Trophoblast cell (in vitro differentiated cells and primary cell): ENCODE data around the gene ZNF784.

ENCODE experiments used
- DNase-seq, 2 donors: peaks; one replicate each; pipeline ENCODE4 v3.0.0-alpha.2; 2016
- H2AFZ ChIP-seq: 2 replicates; pipeline ENCODE4 v1.6.1; 2013; ENCODE audit warnings: low read length, moderate library complexity, mild to moderate bottlenecking; ENCODE audit not compliant: insufficient read depth, poor library complexity
- H2AK5ac ChIP-seq: 2 replicates; pipeline ENCODE4 v1.6.1; 2013; ENCODE audit warnings: mild to moderate bottlenecking, low read length
- H2BK120ac ChIP-seq: 2 replicates; pipeline ENCODE4 v1.6.1; 2013; ENCODE audit warnings: low read length, mild to moderate bottlenecking, moderate library complexity; ENCODE audit not compliant: insufficient read depth, poor library complexity
- H2BK12ac ChIP-seq: 2 replicates; pipeline ENCODE4 v1.6.1; 2013; ENCODE audit warnings: mild to moderate bottlenecking, low read length, moderate library complexity
- H2BK5ac ChIP-seq: 2 replicates; pipeline ENCODE4 v1.6.1; 2013; ENCODE audit warnings: low read length, low read depth, moderate library complexity, mild to moderate bottlenecking; ENCODE audit not compliant: poor library complexity
- H3K14ac ChIP-seq: 2 replicates; pipeline ENCODE4 v1.6.1; 2013; ENCODE audit warnings: mild to moderate bottlenecking, low read length
- H3K18ac ChIP-seq: 2 replicates; pipeline ENCODE4 v1.6.1; 2013; ENCODE audit warnings: mild to moderate bottlenecking, low read length
- H3K23ac ChIP-seq: 2 replicates; pipeline ENCODE4 v1.6.1; 2013; ENCODE audit warnings: low read length
- H3K27ac ChIP-seq: 2 replicates; pipeline ENCODE4 v1.5.1; 2013; ENCODE audit warnings: low read depth, mild to moderate bottlenecking, inconsistent platforms, low read length, moderate library complexity
- H3K27me3 ChIP-seq: 2 replicates; pipeline ENCODE4 v1.6.1; 2013; ENCODE audit warnings: inconsistent platforms, mild to moderate bottlenecking, low read length, moderate library complexity; ENCODE audit not compliant: insufficient read depth
- H3K36me3 ChIP-seq, 2 experiments: 1 replicate in 1 of 2; 2 replicates in 1 of 2; pipeline ENCODE4 v1.6.1; 2013; ENCODE audit warnings: low read length in 2 of 2, mild to moderate bottlenecking in 2 of 2, moderate library complexity in 1 of 2; ENCODE audit not compliant: insufficient read depth in 2 of 2, control insufficient read depth in 1 of 2
- H3K4ac ChIP-seq: 2 replicates; pipeline ENCODE4 v1.6.1; 2013; ENCODE audit warnings: low read depth, mild to moderate bottlenecking, low read length, moderate library complexity
- H3K4me1 ChIP-seq, 2 experiments: 1 replicate in 1 of 2; 2 replicates in 1 of 2; pipeline ENCODE4 v1.6.1; 2013; ENCODE audit warnings: low read length in 2 of 2, mild to moderate bottlenecking in 2 of 2, moderate library complexity in 1 of 2; ENCODE audit not compliant: insufficient read depth in 2 of 2, control insufficient read depth in 1 of 2
- H3K4me2 ChIP-seq: 2 replicates; pipeline ENCODE4 v1.6.1; 2013; ENCODE audit warnings: inconsistent platforms, mild to moderate bottlenecking, low read length, moderate library complexity
- H3K4me3 ChIP-seq: 2 replicates; pipeline ENCODE4 v1.5.1; 2013; ENCODE audit warnings: mild to moderate bottlenecking, low read depth, low read length, inconsistent platforms
- H3K79me1 ChIP-seq: one replicate; pipeline ENCODE4 v1.6.1; 2013; ENCODE audit warnings: low read length
- H3K79me2 ChIP-seq: 2 replicates; pipeline ENCODE4 v1.6.1; 2013; ENCODE audit warnings: low read length, mild to moderate bottlenecking; ENCODE audit not compliant: control insufficient read depth, insufficient read depth, poor library complexity
- H3K9ac ChIP-seq: 2 replicates; pipeline ENCODE4 v1.6.1; 2013; ENCODE audit warnings: mild to moderate bottlenecking, low read length
- H3K9me3 ChIP-seq: 2 replicates; pipeline ENCODE4 v1.6.1; 2013; ENCODE audit warnings: low read depth, mild to moderate bottlenecking, control low read depth, inconsistent platforms, low read length; ENCODE audit not compliant: insufficient read depth
- H4K12ac ChIP-seq: 2 replicates; pipeline ENCODE4 v1.6.1; 2013; ENCODE audit warnings: low read depth, mild to moderate bottlenecking, low read length, moderate library complexity
- H4K8ac ChIP-seq: 2 replicates; pipeline ENCODE4 v1.6.1; 2013; ENCODE audit warnings: low read depth, mild to moderate bottlenecking, low read length, moderate library complexity
- H4K91ac ChIP-seq: one replicate; pipeline ENCODE4 v1.6.1; 2013; ENCODE audit warnings: low read depth, mild to moderate bottlenecking, low read length, moderate library complexity
- WGBS: extraction: QIAGEN DNeasy Blood & Tissue Kit; methylation state at CpG from one replicate; pipeline ENCODE4 v1.1.7; 2013; ENCODE audit warnings: missing lambda C conversion rate; ENCODE audit not compliant: insufficient read length, insufficient coverage; ENCODE audit errors: extremely low coverage; 5-methylcytosine and 5-hydroxymethylcytosine counted together

Gene ZNF784

DNA sequence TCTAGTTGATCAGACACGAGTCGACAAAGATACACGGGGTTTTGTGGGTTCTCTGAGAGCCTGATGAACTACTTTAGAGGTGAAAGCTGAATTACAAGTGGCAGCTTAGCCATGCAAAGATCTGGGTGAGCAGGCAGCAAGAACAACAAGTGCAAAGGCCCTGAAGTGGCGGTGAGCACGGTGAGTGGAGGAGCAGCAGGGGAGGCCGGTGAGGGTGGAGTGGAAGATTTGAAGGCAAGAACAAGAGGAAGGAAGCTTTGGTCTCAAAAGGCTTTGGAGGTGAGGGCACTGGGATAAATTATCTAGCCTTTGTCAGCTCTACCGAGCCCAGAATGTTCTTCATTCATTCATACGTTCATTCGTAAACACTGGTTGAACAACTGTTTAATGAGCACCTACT is 17.5 kb downstream of the ZNF784 start:
- Histone ChIP-seq H3K18ac (no peak overlapping the region), H3K14ac (no peak overlapping the region), H3K9me3 (no peaks in the 10 kb centered on the region), H3K27me3 (no peaks in the 10 kb centered on the region), H3K4ac (no peak overlapping the region), H3K79me2 (peaks cover 5% of the 10 kb centered on the region), H4K91ac (no peak overlapping the region), H3K79me1 (peaks cover 13% of the 10 kb centered on the region), H3K36me3 (peaks cover 7 to 15% of the 10 kb centered on the region in 2 experiments), H3K23ac (no peak overlapping the region), H3K4me1 (peaks cover 5 to 9% of the 10 kb centered on the region in 2 experiments), H3K9ac (no peak overlapping the region), H2BK120ac (no peak overlapping the region), H3K27ac (no peak overlapping the region), H4K8ac (no peak overlapping the region), H2AK5ac (no peak overlapping the region), H3K4me2 (peak overlapping the region; percentile 87), H4K12ac (no peak overlapping the region), H3K4me3 (no peak overlapping the region), H2AFZ (no peak overlapping the region), H2BK12ac (no peak overlapping the region), H2BK5ac (no peak overlapping the region)
- DNase-seq = no peak
- no CpG with 5 or more reads among the region's 9 CpGs for WGBS

DNA sequence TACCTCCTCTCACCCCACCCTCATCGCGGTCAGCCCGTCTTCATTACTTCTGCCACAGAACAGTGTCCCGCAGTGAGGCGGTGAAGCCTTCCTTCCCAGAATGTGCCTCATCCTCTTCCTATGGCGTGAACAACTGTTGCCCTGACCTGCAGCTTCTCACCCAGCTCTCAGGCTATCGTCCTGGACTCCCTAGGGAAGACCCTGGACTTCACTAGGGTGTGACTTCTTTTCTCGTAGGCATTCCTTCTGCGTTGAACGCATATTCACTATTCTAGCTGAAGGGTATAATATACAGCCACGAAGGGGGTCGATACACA is 17.9 kb downstream of the ZNF784 start:
- Histone ChIP-seq H3K27me3 (no peaks in the 10 kb centered on the region), H4K12ac (no peak overlapping the region), H3K27ac (peak overlapping the region; percentile 21), H3K4ac (no peak overlapping the region), H2BK5ac (no peak overlapping the region), H3K14ac (no peak overlapping the region), H3K4me2 (peak overlapping the region; percentile 87), H4K8ac (no peak overlapping the region), H4K91ac (no peak overlapping the region), H3K79me1 (peaks cover 13% of the 10 kb centered on the region), H3K36me3 (peaks cover 7 to 12% of the 10 kb centered on the region in 2 experiments), H2BK120ac (no peak overlapping the region), H3K23ac (no peak overlapping the region), H2AFZ (no peak overlapping the region), H2AK5ac (no peak overlapping the region), H3K4me1 (peaks cover 7 to 9% of the 10 kb centered on the region in 2 experiments), H3K9ac (peak overlapping the region; percentile 81), H3K18ac (peak overlapping the region; percentile 26), H3K4me3 (peak overlapping the region; percentile 54), H2BK12ac (no peak overlapping the region), H3K79me2 (peaks cover 5% of the 10 kb centered on the region), H3K9me3 (no peaks in the 10 kb centered on the region)
- no peak for DNase-seq
- WGBS = no CpG with 5 or more reads among the region's 12 CpGs

DNA sequence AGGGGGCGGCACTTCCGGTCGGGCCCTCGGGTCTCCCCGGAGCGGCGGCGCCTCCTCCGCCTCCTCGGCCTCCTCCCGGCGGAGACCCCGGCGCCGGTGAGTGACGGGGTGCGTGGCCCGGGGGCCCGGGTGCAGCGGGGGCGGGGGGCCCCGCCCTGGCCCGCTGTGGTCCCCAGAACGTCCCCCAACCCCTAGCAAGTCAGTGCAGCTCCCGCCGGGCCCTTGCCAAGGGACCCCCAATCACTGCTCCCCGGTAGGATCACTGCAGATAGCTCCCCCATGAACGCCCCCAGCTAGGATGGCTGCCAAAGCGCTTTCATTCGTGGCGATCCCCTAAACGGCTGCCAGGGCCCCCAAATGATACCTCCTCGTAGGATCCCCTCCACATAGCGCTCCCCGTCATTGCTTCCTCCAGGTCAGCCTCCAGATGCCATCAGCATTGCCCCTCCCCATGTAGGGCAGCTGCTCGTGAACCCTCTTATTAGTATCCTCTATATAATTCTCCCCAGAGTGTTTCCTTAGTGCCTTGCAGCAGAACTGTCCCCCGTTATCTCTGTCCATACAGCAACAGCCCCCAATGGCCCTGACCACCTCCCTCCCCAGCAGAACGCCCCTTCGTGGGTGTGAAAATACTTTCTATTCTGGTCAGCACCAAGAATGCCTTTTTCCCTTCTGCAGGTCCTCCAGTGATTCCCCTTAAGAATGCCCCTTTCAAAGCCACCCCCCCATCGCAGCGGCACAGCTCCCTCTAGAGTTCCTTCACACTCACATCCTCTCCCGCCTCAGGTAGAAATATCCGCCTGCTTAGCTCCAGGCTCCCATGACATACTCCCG is 18.5 kb downstream of the ZNF784 start, which contains the start of gene ZNF865:
Gene ZNF865 (plus strand): TSS at position 11 of the 834 bp plus-strand sequence. CDS start 7,972 bp downstream, outside the sequence.
- peak within 1 kb of the TSS; percentile 76 for H2AFZ ChIP-seq
- peak within 1 kb of the TSS; percentile 90 for H3K18ac ChIP-seq
- peak within 1 kb of the TSS; percentile 64 for H2BK120ac ChIP-seq
- H4K91ac ChIP-seq = peak within 1 kb of the TSS; percentile 93
- H3K36me3 ChIP-seq = peaks cover 7 to 11% of the 10 kb centered on the region in 2 experiments
- no peaks in the 10 kb centered on the region for H3K9me3 ChIP-seq
- H4K12ac ChIP-seq = peak within 1 kb of the TSS; percentile 91
- peak within 1 kb of the TSS; percentile 87 for H3K4me2 ChIP-seq
- no peak within 1 kb of the TSS for H2BK12ac ChIP-seq
- peak within 1 kb of the TSS; percentile 93 for H4K8ac ChIP-seq
- peaks cover 16% of the 10 kb centered on the region for H3K79me1 ChIP-seq
- peak within 1 kb of the TSS; percentile 96 for H3K14ac ChIP-seq
- H3K4me1 ChIP-seq = peaks cover 12% of the 10 kb centered on the region in 2 experiments
- peak within 1 kb of the TSS; percentile 92 for H3K9ac ChIP-seq
- DNase-seq = peak; percentile 85 to 89
- peak within 1 kb of the TSS; percentile 85 for H3K4me3 ChIP-seq
- peak within 1 kb of the TSS; percentile 90 for H2BK5ac ChIP-seq
- no CpG with 5 or more reads among the region's 44 CpGs for WGBS
- H3K79me2 ChIP-seq = peaks cover 5% of the 10 kb centered on the region
- no peaks in the 10 kb centered on the region for H3K27me3 ChIP-seq
- peak within 1 kb of the TSS; percentile 89 for H3K4ac ChIP-seq
- no peak within 1 kb of the TSS for H3K23ac ChIP-seq
- H2AK5ac ChIP-seq = peak within 1 kb of the TSS; percentile 90
- peak within 1 kb of the TSS; percentile 97 for H3K27ac ChIP-seq

DNA sequence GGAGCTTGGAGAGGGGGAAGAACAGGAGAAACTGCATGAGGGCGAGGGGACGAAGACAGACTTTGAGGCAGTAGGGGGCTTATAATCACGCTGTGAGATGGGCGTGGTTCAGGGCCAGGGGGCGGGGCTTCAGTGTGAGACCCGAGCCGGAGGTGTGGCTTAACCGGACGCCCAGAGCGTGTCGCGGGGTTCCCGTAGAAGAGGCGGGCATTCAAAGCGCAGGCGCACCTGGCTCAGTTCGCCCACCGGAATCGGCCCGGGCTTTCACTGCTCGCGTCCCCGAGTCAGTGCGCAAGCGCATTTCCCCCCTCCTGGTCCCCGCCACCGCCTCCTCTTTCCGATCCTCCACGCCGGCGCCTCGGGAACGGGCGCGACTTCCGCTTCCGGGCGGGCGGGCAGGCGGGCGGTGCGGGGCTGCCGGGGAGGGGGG is 19.1 kb downstream of the ZNF784 start:
- Histone ChIP-seq H3K79me2 (peaks cover 5% of the 10 kb centered on the region), H3K79me1 (peaks cover 19% of the 10 kb centered on the region), H2AK5ac (peak overlapping the region; percentile 31), H3K9me3 (no peaks in the 10 kb centered on the region), H3K4ac (peak overlapping the region; percentile 66), H2AFZ (peak overlapping the region; percentile 40), H3K36me3 (peaks cover 4 to 9% of the 10 kb centered on the region in 2 experiments), H4K91ac (peak overlapping the region; percentile 88), H3K4me1 (peaks cover 14% of the 10 kb centered on the region in 2 experiments), H3K9ac (no peak overlapping the region), H4K12ac (peak overlapping the region; percentile 81), H2BK12ac (no peak overlapping the region), H3K23ac (no peak overlapping the region), H2BK120ac (peak overlapping the region; percentile 40), H2BK5ac (peak overlapping the region; percentile 83), H3K4me3 (peak overlapping the region; percentile 56), H3K18ac (peak overlapping the region; percentile 71), H3K14ac (peak overlapping the region; percentile 59), H4K8ac (peak overlapping the region; percentile 89), H3K4me2 (peak overlapping the region; percentile 46), H3K27me3 (no peaks in the 10 kb centered on the region), H3K27ac (peak overlapping the region; percentile 97)
- DNase-seq = peak; percentile 90 to 96
- WGBS = no CpG with 5 or more reads among the region's 43 CpGs
